ENCODE results near the gene RPRD1A.

The RPRD1A gene

DNA sequence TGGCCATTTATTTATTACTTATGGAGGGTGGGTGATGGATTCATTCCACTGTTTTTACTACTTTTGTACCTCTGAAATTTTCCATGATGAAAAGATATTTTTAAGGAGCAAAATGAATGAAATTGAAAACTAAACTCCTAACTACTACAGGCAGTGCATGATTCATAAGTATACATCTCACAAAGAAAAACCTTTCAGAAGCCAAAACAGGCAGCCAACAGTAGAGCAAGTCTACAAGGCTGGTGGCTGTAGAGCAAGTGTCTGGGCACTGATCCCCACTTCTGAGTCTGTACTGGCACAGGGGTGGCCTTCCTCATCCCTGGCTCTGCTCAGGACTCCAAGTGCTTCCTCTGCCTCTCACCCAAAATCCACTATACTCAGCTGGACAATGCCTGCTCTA lies 103.0 kb downstream of the RPRD1A start:
- TF ChIP-seq, protein P1, sequence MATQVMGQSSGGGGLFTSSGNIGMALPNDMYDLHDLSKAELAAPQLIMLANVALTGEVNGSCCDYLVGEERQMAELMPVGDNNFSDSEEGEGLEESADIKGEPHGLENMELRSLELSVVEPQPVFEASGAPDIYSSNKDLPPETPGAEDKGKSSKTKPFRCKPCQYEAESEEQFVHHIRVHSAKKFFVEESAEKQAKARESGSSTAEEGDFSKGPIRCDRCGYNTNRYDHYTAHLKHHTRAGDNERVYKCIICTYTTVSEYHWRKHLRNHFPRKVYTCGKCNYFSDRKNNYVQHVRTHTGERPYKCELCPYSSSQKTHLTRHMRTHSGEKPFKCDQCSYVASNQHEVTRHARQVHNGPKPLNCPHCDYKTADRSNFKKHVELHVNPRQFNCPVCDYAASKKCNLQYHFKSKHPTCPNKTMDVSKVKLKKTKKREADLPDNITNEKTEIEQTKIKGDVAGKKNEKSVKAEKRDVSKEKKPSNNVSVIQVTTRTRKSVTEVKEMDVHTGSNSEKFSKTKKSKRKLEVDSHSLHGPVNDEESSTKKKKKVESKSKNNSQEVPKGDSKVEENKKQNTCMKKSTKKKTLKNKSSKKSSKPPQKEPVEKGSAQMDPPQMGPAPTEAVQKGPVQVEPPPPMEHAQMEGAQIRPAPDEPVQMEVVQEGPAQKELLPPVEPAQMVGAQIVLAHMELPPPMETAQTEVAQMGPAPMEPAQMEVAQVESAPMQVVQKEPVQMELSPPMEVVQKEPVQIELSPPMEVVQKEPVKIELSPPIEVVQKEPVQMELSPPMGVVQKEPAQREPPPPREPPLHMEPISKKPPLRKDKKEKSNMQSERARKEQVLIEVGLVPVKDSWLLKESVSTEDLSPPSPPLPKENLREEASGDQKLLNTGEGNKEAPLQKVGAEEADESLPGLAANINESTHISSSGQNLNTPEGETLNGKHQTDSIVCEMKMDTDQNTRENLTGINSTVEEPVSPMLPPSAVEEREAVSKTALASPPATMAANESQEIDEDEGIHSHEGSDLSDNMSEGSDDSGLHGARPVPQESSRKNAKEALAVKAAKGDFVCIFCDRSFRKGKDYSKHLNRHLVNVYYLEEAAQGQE (IDR thresholded peaks at IDR 0.05; ENCODE audit: insufficient replicate concordance, low read depth), result no peak
- no peak for TF ChIP-seq SPI1 (IDR thresholded peaks at IDR 0.05; ENCODE audit: borderline replicate concordance, low read depth)
- TF ChIP-seq, protein P2, sequence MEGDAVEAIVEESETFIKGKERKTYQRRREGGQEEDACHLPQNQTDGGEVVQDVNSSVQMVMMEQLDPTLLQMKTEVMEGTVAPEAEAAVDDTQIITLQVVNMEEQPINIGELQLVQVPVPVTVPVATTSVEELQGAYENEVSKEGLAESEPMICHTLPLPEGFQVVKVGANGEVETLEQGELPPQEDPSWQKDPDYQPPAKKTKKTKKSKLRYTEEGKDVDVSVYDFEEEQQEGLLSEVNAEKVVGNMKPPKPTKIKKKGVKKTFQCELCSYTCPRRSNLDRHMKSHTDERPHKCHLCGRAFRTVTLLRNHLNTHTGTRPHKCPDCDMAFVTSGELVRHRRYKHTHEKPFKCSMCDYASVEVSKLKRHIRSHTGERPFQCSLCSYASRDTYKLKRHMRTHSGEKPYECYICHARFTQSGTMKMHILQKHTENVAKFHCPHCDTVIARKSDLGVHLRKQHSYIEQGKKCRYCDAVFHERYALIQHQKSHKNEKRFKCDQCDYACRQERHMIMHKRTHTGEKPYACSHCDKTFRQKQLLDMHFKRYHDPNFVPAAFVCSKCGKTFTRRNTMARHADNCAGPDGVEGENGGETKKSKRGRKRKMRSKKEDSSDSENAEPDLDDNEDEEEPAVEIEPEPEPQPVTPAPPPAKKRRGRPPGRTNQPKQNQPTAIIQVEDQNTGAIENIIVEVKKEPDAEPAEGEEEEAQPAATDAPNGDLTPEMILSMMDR (IDR thresholded peaks at IDR 0.05; ENCODE audit: insufficient read depth, low read length), result no peak
- TF ChIP-seq GABPA (IDR thresholded peaks at IDR 0.05; ENCODE audit: low read depth), result no peak
- no peak for TF ChIP-seq POLR2AphosphoS5 (IDR thresholded peaks at IDR 0.05; ENCODE audit: low read depth)
- Histone ChIP-seq H3K27ac (replicated peaks) (no peak overlapping the region), H3K27me3 (ENCODE audit: insufficient read depth, poor library complexity, severe bottlenecking) (no peaks in the 10 kb centered on the region), H3K4me3 (replicated peaks; ENCODE audit: insufficient read depth, low read length) (no peak overlapping the region)
- DNase-seq (ENCODE audit: low read depth in 1 of 2, low spot score in 1 of 2), result no peak

DNA sequence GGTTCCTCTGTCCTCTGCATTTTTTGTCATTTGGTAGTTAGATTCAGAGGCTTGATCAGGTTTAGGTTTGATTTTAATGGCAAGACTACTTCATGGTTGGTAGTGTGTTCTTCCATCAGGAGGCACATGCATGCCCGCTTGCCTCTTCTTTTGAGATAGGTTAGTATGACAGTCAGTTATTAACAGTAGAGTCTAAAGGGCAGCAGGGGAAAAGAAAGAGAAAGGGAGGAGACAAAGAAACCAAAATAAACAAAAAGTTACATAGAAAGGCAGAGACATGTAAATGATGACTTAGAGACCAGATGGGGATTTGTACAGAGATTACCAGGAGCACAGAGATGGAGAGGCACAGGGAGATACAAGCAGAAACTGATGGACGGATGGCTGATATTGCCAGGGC lies 105.0 kb downstream of the RPRD1A start:
- TF ChIP-seq, protein P2 (IDR thresholded peaks at IDR 0.05; ENCODE audit: insufficient read depth, low read length), result no peak
- no peak for TF ChIP-seq GABPA (IDR thresholded peaks at IDR 0.05; ENCODE audit: low read depth)
- TF ChIP-seq POLR2AphosphoS5 (IDR thresholded peaks at IDR 0.05; ENCODE audit: low read depth), result no peak
- TF ChIP-seq, protein P1 (IDR thresholded peaks at IDR 0.05; ENCODE audit: insufficient replicate concordance, low read depth), result no peak
- no peak for TF ChIP-seq SPI1 (IDR thresholded peaks at IDR 0.05; ENCODE audit: borderline replicate concordance, low read depth)
- H3K4me3 ChIP-seq (replicated peaks; ENCODE audit: insufficient read depth, low read length), result no peak overlapping the region
- DNase-seq (ENCODE audit: low read depth in 1 of 2, low spot score in 1 of 2), result no peak
- H3K27me3 ChIP-seq (ENCODE audit: insufficient read depth, poor library complexity, severe bottlenecking), result no peaks in the 10 kb centered on the region
- H3K27ac ChIP-seq (replicated peaks), result no peak overlapping the region

DNA sequence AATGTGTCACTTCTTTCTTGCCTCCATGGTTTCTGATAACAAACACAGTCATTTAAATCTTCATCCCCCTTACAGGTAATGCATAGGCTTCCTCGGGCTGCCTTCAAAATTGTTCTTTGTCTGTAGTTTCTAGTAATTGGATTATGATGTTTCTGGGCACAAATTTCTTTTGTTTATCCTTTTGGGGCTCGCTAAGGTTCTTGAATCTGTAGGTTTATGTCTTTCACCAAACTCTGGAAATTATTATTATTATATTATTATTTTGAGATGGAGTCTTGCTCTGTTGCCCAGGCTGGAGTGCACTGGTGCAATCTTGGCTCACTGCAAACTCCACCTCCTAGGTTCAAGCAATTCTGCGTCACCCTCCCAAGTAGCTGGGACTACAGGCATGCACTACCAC lies 111.1 kb downstream of the RPRD1A start:
- Histone ChIP-seq H3K27me3 (ENCODE audit: insufficient read depth, poor library complexity, severe bottlenecking) (no peaks in the 10 kb centered on the region), H3K27ac (replicated peaks) (no peak overlapping the region), H3K4me3 (replicated peaks; ENCODE audit: insufficient read depth, low read length) (no peak overlapping the region)
- TF ChIP-seq, protein P1 (IDR thresholded peaks at IDR 0.05; ENCODE audit: insufficient replicate concordance, low read depth), result no peak
- TF ChIP-seq POLR2AphosphoS5 (IDR thresholded peaks at IDR 0.05; ENCODE audit: low read depth), result no peak
- no peak for TF ChIP-seq SPI1 (IDR thresholded peaks at IDR 0.05; ENCODE audit: borderline replicate concordance, low read depth)
- TF ChIP-seq, protein P2 (IDR thresholded peaks at IDR 0.05; ENCODE audit: insufficient read depth, low read length), result no peak
- no peak for TF ChIP-seq GABPA (IDR thresholded peaks at IDR 0.05; ENCODE audit: low read depth)
- no peak for DNase-seq (ENCODE audit: low read depth in 1 of 2, low spot score in 1 of 2)

Data from HL-60 (cell line).